Activated effector memory CD4-positive, alpha-beta T cell treated with Interleukin-2 at 50 U/mL for 16 hours (primary cell): Measurements from ENCODE around the gene COL6A3.
"Not testable (repeated sequence)": the region's sequence is repeated elsewhere in the genome, so short reads cannot be mapped to it uniquely, and the experiment has no call there.

Experiments
- DNase-seq: peaks from one replicate; pipeline ENCODE4 v3.0.0-alpha.2; 2020

COL6A3 gene

GRCh38 chr2:237378650-237379049 lies 35.3 kb downstream of the COL6A3 start:
- no peak for DNase-seq

DNA sequence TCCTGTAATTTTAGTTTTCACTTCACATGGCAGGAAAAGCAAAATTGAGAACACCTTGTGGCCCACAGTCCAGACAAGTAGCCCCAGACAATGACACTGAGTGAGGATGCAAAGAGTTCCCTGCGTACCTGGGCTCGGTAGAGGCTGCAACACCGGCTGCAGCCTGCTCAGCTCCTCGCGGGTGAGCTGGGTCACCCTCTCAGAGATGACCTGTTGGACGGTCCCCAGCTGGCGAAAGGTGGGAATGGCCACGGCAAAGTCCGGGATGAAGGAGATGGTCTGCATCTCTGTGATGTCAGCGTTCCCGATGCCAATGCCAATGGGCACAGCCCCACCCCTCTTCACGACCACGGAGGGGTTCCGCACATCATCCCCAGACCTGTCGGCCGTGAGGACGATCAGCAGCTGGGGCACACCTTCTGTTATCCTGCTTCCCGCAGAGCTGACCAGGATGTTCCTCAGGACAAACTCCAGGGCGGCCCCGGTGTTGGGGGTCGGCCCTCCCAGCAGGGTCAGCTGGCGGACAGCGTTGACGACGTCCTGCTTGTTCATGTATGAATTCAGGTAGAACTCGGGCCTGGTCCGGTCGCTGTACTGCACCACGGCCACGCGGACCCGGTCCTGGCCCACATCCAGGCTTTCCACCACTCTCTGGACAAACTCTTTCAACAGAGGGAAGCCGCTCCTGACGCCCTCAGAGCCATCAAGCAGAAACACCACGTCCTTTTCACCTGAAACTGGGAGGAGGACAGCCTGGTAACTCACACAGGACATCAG lies 39.5 kb downstream of the COL6A3 start:
- no peak for DNase-seq

- DNase-seq = no peak
Measured at GRCh38 chr2:237371856-237372255, 42.1 kb downstream of the COL6A3 start.

DNA sequence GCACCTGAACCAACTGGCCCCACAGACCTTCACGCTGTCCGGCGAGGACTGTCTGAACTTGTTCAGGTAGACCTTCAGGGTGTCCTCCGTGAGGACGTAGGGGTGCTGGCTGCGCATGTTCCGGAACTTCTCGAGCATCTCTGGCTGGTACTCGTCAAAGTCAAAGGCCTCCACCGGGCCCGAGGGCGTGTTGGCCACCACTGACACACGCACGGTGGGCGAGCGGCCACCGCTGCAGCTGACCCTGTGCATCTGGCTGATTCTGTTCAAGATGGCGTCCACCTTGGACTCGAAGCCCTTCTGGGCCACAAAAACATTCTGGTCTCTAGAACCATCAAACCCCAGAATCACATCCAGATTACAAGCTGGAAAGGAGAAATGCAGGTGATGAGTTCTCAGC lies 48.3 kb downstream of the COL6A3 start:
- DNase-seq = no peak

DNA sequence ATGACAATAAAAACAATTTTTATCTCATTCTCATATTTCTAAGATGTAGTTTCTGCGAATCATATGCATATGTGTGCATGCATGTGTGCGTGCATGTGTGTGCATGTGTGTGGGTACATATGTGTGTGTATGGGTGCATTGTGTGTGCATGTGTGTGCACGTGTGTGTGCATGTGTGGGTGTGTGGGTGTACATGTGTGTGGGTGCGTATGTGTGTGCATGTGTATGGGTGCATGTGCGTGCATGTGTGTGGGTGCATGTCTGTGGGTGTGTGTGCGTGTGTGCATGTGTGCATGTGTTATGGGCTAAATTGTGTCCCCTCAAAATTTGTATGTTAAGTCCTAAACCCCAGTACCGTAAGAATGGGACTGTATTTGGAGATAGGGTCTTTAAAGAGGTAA lies 49.3 kb downstream of the COL6A3 start:
- DNase-seq = no peak

DNA sequence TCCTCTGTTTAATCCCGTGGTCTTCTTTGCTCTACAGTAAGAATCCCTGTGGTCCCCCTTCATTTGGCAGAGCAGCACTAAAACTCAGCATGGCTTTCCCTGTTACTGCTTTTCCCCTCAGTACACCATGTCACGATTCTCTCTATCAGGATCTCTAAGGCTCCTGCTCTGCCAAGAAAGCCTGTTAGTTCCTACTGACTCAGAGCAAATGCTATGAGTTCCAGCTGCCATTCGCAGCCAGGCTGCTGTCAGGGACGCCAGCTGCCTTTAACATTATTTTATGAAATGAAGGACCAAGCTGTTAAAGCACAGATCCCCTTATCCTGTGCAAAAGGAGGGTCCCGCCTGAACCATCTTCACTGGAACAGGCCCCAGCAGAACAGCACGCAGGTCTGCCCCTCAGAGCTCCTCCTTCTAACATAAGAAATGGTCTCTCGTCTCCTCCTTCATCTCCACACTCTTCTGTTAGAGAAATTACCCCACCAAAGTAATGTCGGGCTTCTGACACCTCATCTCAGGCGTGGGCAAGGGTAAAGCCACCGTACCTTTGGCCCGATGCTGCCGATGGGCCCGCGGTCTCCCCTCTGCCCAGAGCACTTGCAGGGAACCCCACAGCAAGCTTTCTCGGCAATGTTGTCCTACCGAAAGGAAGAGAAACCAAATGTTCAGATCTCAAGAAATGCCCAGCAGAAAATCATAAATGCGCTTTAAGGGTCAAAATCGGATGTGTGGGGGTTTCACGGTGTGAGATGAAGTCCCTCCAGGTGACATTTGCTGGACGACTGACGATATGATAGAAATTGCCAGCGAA lies 52.6 kb downstream of the COL6A3 start:
- no peak for DNase-seq

GRCh38 chr2:237359894-237360780 lies 53.8 kb downstream of the COL6A3 start:
- no peak for DNase-seq

- DNase-seq = no peak
Measured at GRCh38 chr2:237359518-237359840, 54.5 kb downstream of the COL6A3 start.

GRCh38 chr2:237358721-237359517 lies 55.0 kb downstream of the COL6A3 start:
- DNase-seq = no peak

GRCh38 chr2:237355701-237356100 lies 58.3 kb downstream of the COL6A3 start:
- DNase-seq = no peak

GRCh38 chr2:237354892-237355291 lies 59.1 kb downstream of the COL6A3 start:
- DNase-seq = no peak

DNA sequence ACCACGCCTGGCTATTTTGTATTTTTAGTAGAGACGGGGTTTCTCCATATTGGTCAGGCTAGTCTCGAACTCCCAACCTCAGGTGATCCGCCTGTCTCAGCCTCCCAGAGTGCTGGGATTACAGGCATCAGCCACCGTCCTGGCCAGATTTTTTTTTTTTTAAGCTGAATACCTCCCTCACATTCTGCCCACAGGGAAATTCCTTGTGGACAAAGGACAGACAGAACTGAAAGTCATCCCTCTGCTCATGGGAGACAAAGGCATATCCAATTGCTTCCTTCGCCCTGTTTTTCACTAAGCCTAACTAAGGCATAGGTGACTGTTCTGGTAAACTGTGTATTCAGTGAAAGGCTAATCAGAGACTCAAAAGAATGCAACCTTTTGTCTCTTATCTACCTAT lies 59.8 kb downstream of the COL6A3 start:
- not testable (repeated sequence) for DNase-seq

GRCh38 chr2:237353215-237353614 lies 60.7 kb downstream of the COL6A3 start:
- no peak for DNase-seq

- no peak for DNase-seq
Measured at GRCh38 chr2:237352279-237352845, 61.6 kb downstream of the COL6A3 start.

DNA sequence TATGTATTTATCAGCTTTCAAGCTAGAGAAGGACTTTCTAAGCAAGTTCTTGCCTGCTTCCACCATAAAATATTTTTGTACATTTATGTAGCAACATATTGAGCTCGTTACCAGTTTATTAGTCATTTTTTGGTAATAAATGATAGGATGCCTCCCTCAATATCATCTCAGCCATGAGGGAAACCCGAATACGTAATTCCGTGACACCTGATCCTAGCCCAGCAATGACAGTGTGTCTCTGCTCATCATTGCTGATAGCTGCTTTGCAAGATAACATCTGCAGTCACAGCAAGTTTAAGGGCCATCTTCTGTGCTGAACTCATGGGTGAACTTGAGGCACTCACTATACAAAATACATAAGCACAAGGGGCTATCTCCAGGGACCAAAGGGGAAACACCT lies 62.2 kb downstream of the COL6A3 start:
- DNase-seq = no peak

DNA sequence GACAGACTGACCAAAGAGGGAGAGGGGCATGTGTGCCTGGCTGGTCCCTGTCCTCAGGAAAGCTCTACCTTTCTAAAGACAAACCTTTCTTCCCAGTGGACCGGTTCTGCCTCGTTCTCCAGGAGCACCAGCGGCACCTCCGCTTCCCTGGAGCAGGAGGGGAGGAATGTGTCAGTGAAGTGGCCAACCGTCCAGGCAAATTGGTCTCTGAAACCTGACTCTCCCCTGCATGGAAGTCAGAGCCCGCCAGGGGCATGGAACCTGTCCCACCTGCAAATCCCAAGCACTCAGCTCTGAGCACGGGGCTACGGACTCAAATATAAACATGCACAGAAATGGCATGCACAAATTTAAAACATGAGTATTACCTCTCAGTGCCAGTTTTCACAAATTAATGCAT lies 62.9 kb downstream of the COL6A3 start:
- DNase-seq = no peak

DNA sequence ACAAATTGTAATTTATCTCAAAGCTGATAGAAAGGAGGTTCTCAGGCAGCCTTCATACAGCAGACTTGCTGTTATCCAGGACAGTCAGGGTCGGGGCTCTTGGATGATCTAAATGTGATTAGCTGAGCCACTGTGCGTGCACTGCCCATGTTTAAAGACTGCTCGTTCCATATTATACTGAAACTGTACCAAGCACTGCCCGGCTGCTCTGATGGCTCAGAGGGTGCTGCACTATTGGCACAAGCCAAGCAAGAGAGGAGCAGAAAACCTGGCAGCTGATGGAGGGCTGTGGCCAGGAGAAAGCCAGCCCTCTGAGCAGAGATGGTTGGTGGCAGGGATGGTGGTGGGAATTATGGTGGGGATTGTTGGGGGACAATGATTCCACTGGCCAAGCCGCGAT lies 63.4 kb downstream of the COL6A3 start:
- DNase-seq = no peak

GRCh38 chr2:237350070-237350469 lies 63.9 kb downstream of the COL6A3 start:
- no peak for DNase-seq

DNA sequence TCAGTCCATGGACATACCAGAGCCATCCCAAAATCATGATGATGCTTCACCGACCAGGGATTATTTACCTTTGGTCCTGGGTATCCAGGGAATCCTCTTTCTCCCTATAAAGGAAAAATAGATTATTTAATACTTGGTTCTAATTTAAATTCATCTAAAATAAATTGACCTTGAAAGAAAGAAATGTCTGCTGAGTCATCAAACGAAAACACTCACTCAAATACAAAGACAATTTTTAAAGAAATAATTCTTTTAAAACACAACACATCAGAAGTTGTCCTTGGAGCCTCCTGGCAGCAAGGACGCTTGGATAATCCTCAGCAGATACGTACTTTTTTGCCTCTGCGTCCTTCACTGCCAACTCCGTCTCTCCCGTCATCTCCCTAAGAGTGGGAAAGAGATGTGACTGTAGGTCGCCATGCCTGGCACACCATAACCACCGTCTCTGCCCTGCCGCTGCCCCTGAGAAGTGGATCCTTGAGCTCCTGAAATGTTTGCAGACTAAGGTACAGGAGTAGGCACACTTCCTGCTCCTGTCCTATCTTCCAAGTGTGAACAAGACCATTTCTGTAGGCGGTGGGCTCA lies 65.6 kb downstream of the COL6A3 start:
- DNase-seq = no peak

- DNase-seq = no peak
Measured at GRCh38 chr2:237345891-237346640, 67.9 kb downstream of the COL6A3 start.

DNA sequence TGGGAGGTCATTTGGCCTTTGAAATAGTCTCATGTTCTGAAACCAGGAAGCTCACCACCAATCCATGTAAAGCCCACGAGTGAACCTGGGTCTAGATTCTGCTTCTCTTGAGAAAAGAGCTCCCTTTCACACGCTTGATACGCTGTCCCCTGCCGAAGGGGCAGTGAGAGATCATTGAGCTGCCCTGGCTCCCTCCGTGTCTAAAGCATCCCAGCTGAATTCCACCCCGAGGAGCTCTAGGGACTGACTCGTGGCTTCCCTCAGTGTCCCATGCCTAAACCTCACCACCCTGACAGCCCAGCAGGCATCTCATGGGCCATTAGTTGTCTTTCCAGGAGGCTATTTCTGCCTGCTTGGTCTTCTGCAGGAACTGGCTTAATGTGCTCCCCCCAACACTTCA lies 68.6 kb downstream of the COL6A3 start:
- no peak for DNase-seq
